Activated CD4-positive, alpha-beta T cell treated with anti-CD3 and anti-CD28 coated beads, Interleukin-2, amount 50 U/mL, for 1 hour (primary cell): ENCODE results near the gene ATXN1.

ENCODE experiments used
- DNase-seq: peaks from one replicate; pipeline ENCODE4 v3.0.0-alpha.2; 2020

ATXN1 gene

GRCh38 chr6:16490616-16491015 is 270.6 kb downstream of the ATXN1 start:
- no peak for DNase-seq

- no peak for DNase-seq
These were observed 272.4 kb downstream of the ATXN1 start for GRCh38 chr6:16488813-16489212.

GRCh38 chr6:16487996-16488674 is 273.1 kb downstream of the ATXN1 start:
- DNase-seq, result no peak

- peak; percentile 48 for DNase-seq
These were observed 274.6 kb downstream of the ATXN1 start for GRCh38 chr6:16486661-16487060.

GRCh38 chr6:16483315-16483875 is 277.9 kb downstream of the ATXN1 start:
- no peak for DNase-seq

- DNase-seq, result no peak
These were observed 278.5 kb downstream of the ATXN1 start for GRCh38 chr6:16482702-16483314.

GRCh38 chr6:16481697-16482399 is 279.4 kb downstream of the ATXN1 start:
- DNase-seq, result peak; percentile 55

GRCh38 chr6:16480763-16481560 is 280.3 kb downstream of the ATXN1 start:
- DNase-seq, result no peak

- DNase-seq, result no peak
These were observed 283.7 kb downstream of the ATXN1 start for GRCh38 chr6:16477367-16478149.

- no peak for DNase-seq
These were observed 284.4 kb downstream of the ATXN1 start for GRCh38 chr6:16476861-16477260.

- DNase-seq, result no peak
These were observed 285.8 kb downstream of the ATXN1 start for GRCh38 chr6:16475494-16475781.

GRCh38 chr6:16474772-16475493 is 286.3 kb downstream of the ATXN1 start:
- no peak for DNase-seq

GRCh38 chr6:16473908-16474771 is 287.1 kb downstream of the ATXN1 start:
- DNase-seq, result no peak

GRCh38 chr6:16473184-16473907 is 287.9 kb downstream of the ATXN1 start:
- no peak for DNase-seq

GRCh38 chr6:16472349-16473069 is 288.8 kb downstream of the ATXN1 start:
- no peak for DNase-seq

GRCh38 chr6:16471910-16472297 is 289.4 kb downstream of the ATXN1 start:
- DNase-seq, result no peak

GRCh38 chr6:16471222-16471909 is 289.9 kb downstream of the ATXN1 start:
- no peak for DNase-seq

GRCh38 chr6:16470502-16471221 is 290.6 kb downstream of the ATXN1 start:
- no peak for DNase-seq
